ENCODE measurements around the gene ITK. TPM values are rescaled to one million over a fixed set of nuclear protein-coding genes. Genes with fewer than 3 reads are reported as not detected.

Gene ITK
- total RNA-seq, 2 donors from 2014 or later = 0.33 to 0.90 TPM

- DNase-seq (ENCODE audit: low spot score) = no peak
- H3K9me3 ChIP-seq = no peaks in the 10 kb centered on the region
- no peak overlapping the region for H3K27ac ChIP-seq
- no peaks in the 10 kb centered on the region for H3K36me3 ChIP-seq
- TF ChIP-seq, protein P1, sequence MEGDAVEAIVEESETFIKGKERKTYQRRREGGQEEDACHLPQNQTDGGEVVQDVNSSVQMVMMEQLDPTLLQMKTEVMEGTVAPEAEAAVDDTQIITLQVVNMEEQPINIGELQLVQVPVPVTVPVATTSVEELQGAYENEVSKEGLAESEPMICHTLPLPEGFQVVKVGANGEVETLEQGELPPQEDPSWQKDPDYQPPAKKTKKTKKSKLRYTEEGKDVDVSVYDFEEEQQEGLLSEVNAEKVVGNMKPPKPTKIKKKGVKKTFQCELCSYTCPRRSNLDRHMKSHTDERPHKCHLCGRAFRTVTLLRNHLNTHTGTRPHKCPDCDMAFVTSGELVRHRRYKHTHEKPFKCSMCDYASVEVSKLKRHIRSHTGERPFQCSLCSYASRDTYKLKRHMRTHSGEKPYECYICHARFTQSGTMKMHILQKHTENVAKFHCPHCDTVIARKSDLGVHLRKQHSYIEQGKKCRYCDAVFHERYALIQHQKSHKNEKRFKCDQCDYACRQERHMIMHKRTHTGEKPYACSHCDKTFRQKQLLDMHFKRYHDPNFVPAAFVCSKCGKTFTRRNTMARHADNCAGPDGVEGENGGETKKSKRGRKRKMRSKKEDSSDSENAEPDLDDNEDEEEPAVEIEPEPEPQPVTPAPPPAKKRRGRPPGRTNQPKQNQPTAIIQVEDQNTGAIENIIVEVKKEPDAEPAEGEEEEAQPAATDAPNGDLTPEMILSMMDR (IDR thresholded peaks at IDR 0.05) = no peak
- no peaks in the 10 kb centered on the region for H3K27me3 ChIP-seq
- H3K4me1 ChIP-seq = peaks cover 0 to 13% of the 10 kb centered on the region in 2 donors
- H3K4me3 ChIP-seq = no peak overlapping the region
Observed at GRCh38 chr5:157215514-157216167, 35.0 kb downstream of the ITK start.

GRCh38 chr5:157216391-157217142, 35.9 kb downstream of the ITK start:
- no peak overlapping the region for H3K27ac ChIP-seq
- no peaks in the 10 kb centered on the region for H3K27me3 ChIP-seq
- H3K4me3 ChIP-seq = no peak overlapping the region
- peaks cover 0 to 14% of the 10 kb centered on the region in 2 donors for H3K4me1 ChIP-seq
- TF ChIP-seq, protein P1 (IDR thresholded peaks at IDR 0.05) = no peak
- no peak for DNase-seq (ENCODE audit: low spot score)
- no peaks in the 10 kb centered on the region for H3K36me3 ChIP-seq
- H3K9me3 ChIP-seq = no peaks in the 10 kb centered on the region

DNA sequence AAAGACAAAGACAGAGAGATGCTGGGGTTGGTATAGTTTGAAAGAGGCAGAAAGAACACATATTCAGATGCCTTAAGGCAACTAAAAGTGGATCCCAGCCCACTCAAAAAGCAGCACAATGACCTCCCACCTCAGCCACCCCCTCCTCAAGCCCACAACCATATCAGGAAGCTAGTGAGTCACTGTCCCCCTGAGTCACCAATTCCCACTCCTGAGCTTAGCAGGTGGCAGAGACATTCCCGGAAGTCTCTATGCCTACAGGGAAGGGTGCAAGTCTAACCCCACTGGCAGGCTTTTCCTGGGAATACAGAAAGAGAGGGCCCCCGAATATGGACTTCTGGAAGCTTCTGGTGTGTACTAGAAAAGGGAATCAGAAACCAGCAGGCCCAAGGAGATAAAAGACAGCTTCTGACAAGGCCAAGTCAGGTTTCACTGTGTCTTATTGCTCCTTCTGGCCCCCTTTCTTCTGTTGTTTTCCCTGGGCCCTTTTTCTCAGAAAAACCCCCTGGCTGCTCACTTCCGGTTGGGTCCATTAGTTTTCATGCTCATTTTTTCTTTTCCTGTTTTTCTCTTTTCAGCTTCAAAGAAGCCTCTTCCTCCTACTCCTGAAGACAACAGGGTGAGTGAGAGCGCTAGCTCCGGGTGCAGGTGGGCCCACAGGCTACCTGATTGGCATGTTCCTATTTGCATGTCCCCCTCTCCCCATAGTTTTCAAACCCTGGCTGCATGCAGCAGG, 36.8 kb downstream of the ITK start:
- Histone ChIP-seq H3K4me1 (peaks cover 0 to 14% of the 10 kb centered on the region in 2 donors), H3K36me3 (no peaks in the 10 kb centered on the region), H3K9me3 (no peaks in the 10 kb centered on the region), H3K27ac (no peak overlapping the region), H3K27me3 (no peaks in the 10 kb centered on the region), H3K4me3 (no peak overlapping the region)
- no peak for DNase-seq (ENCODE audit: low spot score)
- TF ChIP-seq, protein P1 (IDR thresholded peaks at IDR 0.05) = no peak

- peak overlapping the region; percentile 52 to 63 for H3K27ac ChIP-seq
- no peaks in the 10 kb centered on the region for H3K36me3 ChIP-seq
- TF ChIP-seq, protein P1 (IDR thresholded peaks at IDR 0.05) = no peak
- no peak overlapping the region for H3K4me3 ChIP-seq
- DNase-seq (ENCODE audit: low spot score) = no peak
- H3K9me3 ChIP-seq = no peaks in the 10 kb centered on the region
- no peaks in the 10 kb centered on the region for H3K27me3 ChIP-seq
- H3K4me1 ChIP-seq = peaks cover 0 to 14% of the 10 kb centered on the region in 2 donors
Observed at GRCh38 chr5:157219491-157220271, 39.0 kb downstream of the ITK start.

GRCh38 chr5:157221959-157222358, 41.3 kb downstream of the ITK start:
- Histone ChIP-seq H3K4me1 (peaks cover 0 to 14% of the 10 kb centered on the region in 2 donors), H3K4me3 (no peak overlapping the region), H3K9me3 (no peaks in the 10 kb centered on the region), H3K27me3 (no peaks in the 10 kb centered on the region), H3K27ac (no peak overlapping the region), H3K36me3 (no peaks in the 10 kb centered on the region)
- no peak for DNase-seq (ENCODE audit: low spot score)
- TF ChIP-seq, protein P1 (IDR thresholded peaks at IDR 0.05) = no peak
